ENCODE measurements around the gene FASTKD1.

DNA sequence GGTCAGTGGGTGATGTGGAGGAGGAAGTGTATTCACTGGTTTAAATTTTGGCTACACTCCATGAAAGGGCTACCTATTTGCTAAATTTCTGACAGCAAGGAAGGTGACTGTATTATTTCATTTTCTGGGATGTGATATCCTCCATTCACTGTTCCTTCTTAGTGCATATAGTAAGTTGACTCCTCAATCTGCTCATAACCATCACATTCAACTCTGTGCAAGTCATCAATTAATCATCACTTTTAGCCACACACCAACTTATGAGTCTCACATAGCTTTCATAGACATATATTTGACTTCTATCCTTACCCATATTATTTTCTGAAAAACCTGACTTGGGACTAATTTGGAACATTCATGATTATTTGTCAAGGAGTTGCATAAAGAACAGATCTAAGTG is 47.2 kb downstream of the FASTKD1 start:
- TF ChIP-seq, protein P1, sequence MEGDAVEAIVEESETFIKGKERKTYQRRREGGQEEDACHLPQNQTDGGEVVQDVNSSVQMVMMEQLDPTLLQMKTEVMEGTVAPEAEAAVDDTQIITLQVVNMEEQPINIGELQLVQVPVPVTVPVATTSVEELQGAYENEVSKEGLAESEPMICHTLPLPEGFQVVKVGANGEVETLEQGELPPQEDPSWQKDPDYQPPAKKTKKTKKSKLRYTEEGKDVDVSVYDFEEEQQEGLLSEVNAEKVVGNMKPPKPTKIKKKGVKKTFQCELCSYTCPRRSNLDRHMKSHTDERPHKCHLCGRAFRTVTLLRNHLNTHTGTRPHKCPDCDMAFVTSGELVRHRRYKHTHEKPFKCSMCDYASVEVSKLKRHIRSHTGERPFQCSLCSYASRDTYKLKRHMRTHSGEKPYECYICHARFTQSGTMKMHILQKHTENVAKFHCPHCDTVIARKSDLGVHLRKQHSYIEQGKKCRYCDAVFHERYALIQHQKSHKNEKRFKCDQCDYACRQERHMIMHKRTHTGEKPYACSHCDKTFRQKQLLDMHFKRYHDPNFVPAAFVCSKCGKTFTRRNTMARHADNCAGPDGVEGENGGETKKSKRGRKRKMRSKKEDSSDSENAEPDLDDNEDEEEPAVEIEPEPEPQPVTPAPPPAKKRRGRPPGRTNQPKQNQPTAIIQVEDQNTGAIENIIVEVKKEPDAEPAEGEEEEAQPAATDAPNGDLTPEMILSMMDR (IDR thresholded peaks at IDR 0.05): no peak
- no peak for TF ChIP-seq POLR2A (IDR thresholded peaks at IDR 0.05)

All from testis (tissue), 2 donors.